Panc1 (cell line): ENCODE results near the gene GABRA6. TPM values are rescaled to one million over a fixed set of nuclear protein-coding genes. Genes with fewer than 3 reads are reported as not detected.

ENCODE experiments used
- ATAC-seq: fragments of 200-7000 bp; cut with Tn5 transposase; 2 replicates; pipeline ENCODE4 v1.9.1; 2020; ENCODE audit warnings: mild to moderate bottlenecking, moderate library complexity
- Bru-seq: library from RNA; stranded (reverse); fragments of 400-500 nt; gene quantifications from one replicate; lab custom pipeline; 2021; lab: Mats Ljungman, UMichigan
- BruChase-seq, 2 experiments: library from RNA; stranded (reverse); fragments of 400-500 nt; gene quantifications; one replicate each; lab custom pipeline; 2021; lab: Mats Ljungman, UMichigan
- BruUV-seq: library from RNA; stranded (reverse); fragments of 400-500 nt; replicated peaks from 2 replicates; lab custom pipeline; 2021; lab: Mats Ljungman, UMichigan
- CTCF ChIA-PET: fragments of 300-600 bp; sonication (Branson Sonifier 250); formaldehyde crosslinking; loops from one replicate; lab custom pipeline; 2022; ENCODE audit warnings: antibody characterized with exemption; lab: Charles Lee
- POLR2A ChIA-PET: fragments of 300-600 bp; sonication (Branson Sonifier 250); formaldehyde crosslinking; loops from one replicate; lab custom pipeline; 2022; ENCODE audit warnings: antibody characterized with exemption; lab: Charles Lee
- DNase-seq: peaks from one replicate; pipeline ENCODE4 v3.0.0-alpha.2; 2010; ENCODE audit warnings: low read depth, low spot score
- H3K27ac ChIP-seq: 2 replicates; pipeline ENCODE4 v1.5.1; 2011; ENCODE audit warnings: mild to moderate bottlenecking, low read length, inconsistent platforms
- H3K27me3 ChIP-seq: fragments of 200-500 bp; sonication (Bioruptor generic); 2 replicates; pipeline ENCODE4 v1.6.0; 2014; ENCODE audit warnings: low read length, inconsistent platforms; ENCODE audit not compliant: control insufficient read depth, insufficient read depth
- H3K36me3 ChIP-seq: fragments of 200-500 bp; sonication (Bioruptor generic); 2 replicates; pipeline ENCODE4 v1.5.1; 2014; ENCODE audit warnings: inconsistent platforms, mild to moderate bottlenecking, low read length, moderate library complexity; ENCODE audit not compliant: control insufficient read depth, insufficient read depth
- H3K4me1 ChIP-seq: 2 replicates; pipeline ENCODE4 v1.5.1; 2011; ENCODE audit warnings: inconsistent platforms, mild to moderate bottlenecking, low read length, moderate library complexity; ENCODE audit not compliant: control insufficient read depth, insufficient read depth
- H3K4me3 ChIP-seq, 2 experiments: 2 replicates each; pipeline ENCODE4 v1.5.1; 2011 to 2012; ENCODE audit warnings: low read depth in 2 of 2, low read length in 2 of 2, mild to moderate bottlenecking in 2 of 2, inconsistent platforms in 1 of 2, moderate library complexity in 1 of 2
- H3K9me3 ChIP-seq: fragments of 200-500 bp; sonication (Bioruptor generic); 2 replicates; pipeline ENCODE4 v1.5.1; 2014; ENCODE audit warnings: low read depth, mild to moderate bottlenecking, inconsistent platforms, low read length, moderate library complexity; ENCODE audit not compliant: control insufficient read depth, insufficient read depth
- POLR2AphosphoS5 ChIP-seq: IDR thresholded peaks from 2 replicates; pipeline ENCODE4 v1.6.1; 2012; ENCODE audit warnings: mild to moderate bottlenecking, low read depth, low read length, moderate library complexity
- SIN3A ChIP-seq: IDR thresholded peaks from 2 replicates; pipeline ENCODE4 v1.6.1; 2012; ENCODE audit warnings: low read depth, mild to moderate bottlenecking, low read length, moderate library complexity, borderline replicate concordance; ENCODE audit not compliant: insufficient read depth
- TCF7L2 ChIP-seq: IDR thresholded peaks from 2 replicates; pipeline ENCODE4 v1.6.1; 2011; ENCODE audit warnings: mild to moderate bottlenecking, low read depth, low read length, inconsistent platforms
- in situ Hi-C: cut with HindIII; loops from 2 replicates; pipeline ENCODE4 v1.10.0; 2016; ENCODE audit warnings: low sequenced_read_pairs, low pct_unique_long_range_greater_than_20kb
- intact Hi-C: fragments of 100-400 bp; cut with micrococcal nuclease; formaldehyde crosslinking; loops from one replicate; pipeline ENCODE4 v1.10.0; 2022; ENCODE audit not compliant: unreplicated experiment
- long read RNA-seq: library from polyadenylated mRNA; unstranded; transcript quantifications from one replicate; pipeline ENCODE4 v2.0.0, GENCODE V29; 2021; ENCODE audit not compliant: unreplicated experiment
- polyA plus RNA-seq: library from polyadenylated mRNA; unstranded; fragments of >200 nt; gene quantifications from one replicate; pipeline ENCODE4 v1.2.1, GENCODE V29; 2012; ENCODE audit warnings: missing spikeins; ENCODE audit not compliant: insufficient read length
- total RNA-seq: library from RNA; stranded (reverse); gene quantifications from one replicate; pipeline ENCODE4 v1.2.1, GENCODE V29; 2021; ENCODE audit not compliant: unreplicated experiment
- TF ChIP-seq, protein P1 (sequence below): fragments of 450-650 bp; IDR thresholded peaks from 2 replicates; pipeline ENCODE4 v1.5.1; 2017; ENCODE audit warnings: mild to moderate bottlenecking
- TF ChIP-seq, protein P2 (sequence below), 2 experiments: IDR thresholded peaks; 2 replicates each; pipeline ENCODE4 v1.6.1; 2011 to 2012; ENCODE audit warnings: low read depth in 2 of 2, control low read depth in 1 of 2, low read length in 1 of 2, mild to moderate bottlenecking in 1 of 2, moderate library complexity in 1 of 2; ENCODE audit not compliant: insufficient read depth in 1 of 2

Gene GABRA6
- total RNA-seq, result not detected
- polyA plus RNA-seq, result not detected
- Bru-seq, nascent RNA, result not detected
- not detected for BruChase-seq, experiment 1, labeled RNA remaining after a 2-hour chase
- not detected for BruChase-seq, experiment 2, labeled RNA remaining after a 6-hour chase
- long read RNA-seq, result 0 reads

DNA sequence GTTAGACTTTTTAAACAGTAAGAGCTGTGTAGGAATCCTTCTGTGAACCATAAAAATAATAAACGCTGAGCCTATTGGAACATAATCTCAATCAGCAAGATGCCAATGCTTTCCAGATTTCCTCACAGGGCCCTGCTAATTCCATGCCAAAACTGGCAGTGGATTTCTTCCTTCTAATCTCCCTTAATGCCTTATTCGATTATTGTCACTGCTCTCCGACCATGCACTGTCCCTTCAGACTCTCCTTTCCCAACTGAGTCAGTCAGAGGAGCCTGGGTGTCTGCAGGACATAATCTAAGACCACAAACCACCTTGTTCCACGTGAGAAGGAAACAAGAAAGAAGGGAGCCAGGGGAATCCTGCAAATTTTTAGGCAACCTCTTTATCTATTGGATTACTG, at the start of gene GABRA6:
Gene GABRA6, plus strand, starts transcription at position 261 of the 400 bp plus-strand sequence. CDS start 269 bp downstream, outside the sequence.
- in situ Hi-C loops (no loop called here), intact Hi-C loops (no loop called here)
- POLR2A ChIA-PET, result no interaction called here
- no peaks in the 10 kb centered on the region for H3K4me1 ChIP-seq
- H3K36me3 ChIP-seq, result no peaks in the 10 kb centered on the region
- TF ChIP-seq SIN3A, result no peak
- no peak for TF ChIP-seq POLR2AphosphoS5
- TF ChIP-seq, protein P1, sequence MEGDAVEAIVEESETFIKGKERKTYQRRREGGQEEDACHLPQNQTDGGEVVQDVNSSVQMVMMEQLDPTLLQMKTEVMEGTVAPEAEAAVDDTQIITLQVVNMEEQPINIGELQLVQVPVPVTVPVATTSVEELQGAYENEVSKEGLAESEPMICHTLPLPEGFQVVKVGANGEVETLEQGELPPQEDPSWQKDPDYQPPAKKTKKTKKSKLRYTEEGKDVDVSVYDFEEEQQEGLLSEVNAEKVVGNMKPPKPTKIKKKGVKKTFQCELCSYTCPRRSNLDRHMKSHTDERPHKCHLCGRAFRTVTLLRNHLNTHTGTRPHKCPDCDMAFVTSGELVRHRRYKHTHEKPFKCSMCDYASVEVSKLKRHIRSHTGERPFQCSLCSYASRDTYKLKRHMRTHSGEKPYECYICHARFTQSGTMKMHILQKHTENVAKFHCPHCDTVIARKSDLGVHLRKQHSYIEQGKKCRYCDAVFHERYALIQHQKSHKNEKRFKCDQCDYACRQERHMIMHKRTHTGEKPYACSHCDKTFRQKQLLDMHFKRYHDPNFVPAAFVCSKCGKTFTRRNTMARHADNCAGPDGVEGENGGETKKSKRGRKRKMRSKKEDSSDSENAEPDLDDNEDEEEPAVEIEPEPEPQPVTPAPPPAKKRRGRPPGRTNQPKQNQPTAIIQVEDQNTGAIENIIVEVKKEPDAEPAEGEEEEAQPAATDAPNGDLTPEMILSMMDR, result no peak
- TF ChIP-seq TCF7L2, result no peak
- TF ChIP-seq, protein P2, sequence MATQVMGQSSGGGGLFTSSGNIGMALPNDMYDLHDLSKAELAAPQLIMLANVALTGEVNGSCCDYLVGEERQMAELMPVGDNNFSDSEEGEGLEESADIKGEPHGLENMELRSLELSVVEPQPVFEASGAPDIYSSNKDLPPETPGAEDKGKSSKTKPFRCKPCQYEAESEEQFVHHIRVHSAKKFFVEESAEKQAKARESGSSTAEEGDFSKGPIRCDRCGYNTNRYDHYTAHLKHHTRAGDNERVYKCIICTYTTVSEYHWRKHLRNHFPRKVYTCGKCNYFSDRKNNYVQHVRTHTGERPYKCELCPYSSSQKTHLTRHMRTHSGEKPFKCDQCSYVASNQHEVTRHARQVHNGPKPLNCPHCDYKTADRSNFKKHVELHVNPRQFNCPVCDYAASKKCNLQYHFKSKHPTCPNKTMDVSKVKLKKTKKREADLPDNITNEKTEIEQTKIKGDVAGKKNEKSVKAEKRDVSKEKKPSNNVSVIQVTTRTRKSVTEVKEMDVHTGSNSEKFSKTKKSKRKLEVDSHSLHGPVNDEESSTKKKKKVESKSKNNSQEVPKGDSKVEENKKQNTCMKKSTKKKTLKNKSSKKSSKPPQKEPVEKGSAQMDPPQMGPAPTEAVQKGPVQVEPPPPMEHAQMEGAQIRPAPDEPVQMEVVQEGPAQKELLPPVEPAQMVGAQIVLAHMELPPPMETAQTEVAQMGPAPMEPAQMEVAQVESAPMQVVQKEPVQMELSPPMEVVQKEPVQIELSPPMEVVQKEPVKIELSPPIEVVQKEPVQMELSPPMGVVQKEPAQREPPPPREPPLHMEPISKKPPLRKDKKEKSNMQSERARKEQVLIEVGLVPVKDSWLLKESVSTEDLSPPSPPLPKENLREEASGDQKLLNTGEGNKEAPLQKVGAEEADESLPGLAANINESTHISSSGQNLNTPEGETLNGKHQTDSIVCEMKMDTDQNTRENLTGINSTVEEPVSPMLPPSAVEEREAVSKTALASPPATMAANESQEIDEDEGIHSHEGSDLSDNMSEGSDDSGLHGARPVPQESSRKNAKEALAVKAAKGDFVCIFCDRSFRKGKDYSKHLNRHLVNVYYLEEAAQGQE (IDR thresholded peaks at IDR 0.05; ENCODE audit: insufficient read depth in 1 of 2, low read depth in 2 of 2, low read length in 1 of 2), result no peak
- no peak within 1 kb of the TSS for H3K27ac ChIP-seq
- CTCF ChIA-PET, result no interaction called here
- ATAC-seq (no peak), DNase-seq (no peak)
- no peaks in the 10 kb centered on the region for H3K9me3 ChIP-seq
- BruUV-seq, result no TSS peak
- H3K27me3 ChIP-seq, result no peaks in the 10 kb centered on the region
- H3K4me3 ChIP-seq, result no peak within 1 kb of the TSS

DNA sequence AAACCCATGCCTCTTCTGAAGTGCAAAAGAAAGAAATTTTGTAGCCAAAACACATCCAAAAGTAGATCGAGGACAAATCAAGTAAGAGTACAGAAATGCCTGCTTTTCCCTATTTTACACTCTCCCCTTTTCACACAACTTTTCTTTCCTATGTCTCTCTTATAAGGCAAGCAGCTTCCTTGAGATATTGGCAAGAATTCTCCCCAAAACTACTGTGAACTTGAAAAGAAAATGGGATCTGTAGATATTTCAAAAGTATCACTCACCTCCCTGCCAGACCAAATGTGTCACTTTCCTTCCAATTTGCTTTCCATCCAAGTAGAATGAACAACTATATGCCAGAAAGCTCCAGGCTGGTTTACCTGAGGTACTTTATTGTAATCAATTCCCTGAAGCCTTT, 47.9 kb upstream of the GABRA6 start:
- no peak for DNase-seq
- Histone ChIP-seq H3K4me3 (no peak overlapping the region), H3K9me3 (no peaks in the 10 kb centered on the region), H3K36me3 (no peaks in the 10 kb centered on the region), H3K4me1 (no peaks in the 10 kb centered on the region), H3K27me3 (no peaks in the 10 kb centered on the region), H3K27ac (no peak overlapping the region)
- intact Hi-C loops, result no loop called here
- POLR2A ChIA-PET, result no interaction called here
- in situ Hi-C loops, result no loop called here
- TF ChIP-seq SIN3A (no peak), POLR2AphosphoS5 (no peak), TCF7L2 (no peak)
- TF ChIP-seq, protein P1, result no peak
- TF ChIP-seq, protein P2 (IDR thresholded peaks at IDR 0.05; ENCODE audit: insufficient read depth in 1 of 2, low read depth in 2 of 2, low read length in 1 of 2), result no peak
- BruUV-seq, result no TSS peak
- CTCF ChIA-PET, result no interaction called here
- ATAC-seq, result no peak
